ENCODE results near the gene MRPS7. TPM values are rescaled to one million over a fixed set of nuclear protein-coding genes. Genes with fewer than 3 reads are reported as not detected.

Gene MRPS7
- total and polyA plus RNA-seq, 9 of the 15 experiments (the other 6 are each of a cell fraction or from before 2014, with no cell fraction given): 107 to 244 (median 132) TPM

DNA sequence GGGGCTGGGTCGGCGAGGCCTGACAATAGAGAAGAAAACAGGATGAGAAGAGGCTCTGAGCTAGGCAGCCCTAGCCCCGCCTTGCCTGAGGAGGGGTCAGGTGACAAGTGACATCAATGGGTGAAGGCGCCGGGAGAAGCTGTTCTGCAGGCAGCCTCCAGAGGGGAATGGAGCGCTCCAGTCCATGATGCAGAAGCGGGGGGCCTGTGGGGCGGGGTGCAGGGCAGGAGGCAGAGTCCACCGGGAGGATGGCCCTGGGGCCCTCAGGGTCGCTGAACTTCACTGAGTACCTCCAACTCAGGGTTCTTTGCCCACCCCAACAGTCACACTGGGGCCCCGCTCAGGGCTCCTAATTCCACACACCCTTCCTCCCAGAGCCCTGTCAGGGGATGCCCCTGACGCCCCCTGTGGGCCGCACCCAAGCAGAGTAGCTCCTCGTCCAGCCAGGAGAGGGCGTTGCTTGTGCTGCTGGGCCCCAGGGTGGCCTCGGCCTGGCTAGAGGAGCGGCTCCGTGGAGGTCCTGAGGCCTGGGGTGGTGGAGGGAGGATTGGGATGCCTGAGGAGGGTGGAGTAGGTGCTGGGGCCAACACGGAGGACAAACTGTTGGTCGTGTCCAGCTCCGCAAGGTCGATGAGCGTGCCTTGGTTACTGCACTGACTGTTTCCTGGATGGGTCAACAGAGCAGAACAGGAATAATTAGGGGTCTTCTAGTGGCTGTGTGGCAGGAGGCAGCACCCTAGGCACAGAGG lies 21.1 kb upstream of the MRPS7 start (continued):
- TF ChIP-seq ATF2 (CRISPR knock-in tag; IDR thresholded peaks at IDR 0.05) (no peak), SPI1 (IDR thresholded peaks at IDR 0.05; ENCODE audit: borderline replicate concordance, low read depth, low read length) (no peak), TCF7L2 (IDR thresholded peaks at IDR 0.05; ENCODE audit: low read depth, low read length) (no peak), MAZ (CRISPR knock-in tag; conservative IDR thresholded peaks at IDR 0.05 in 1 of 2, IDR thresholded peaks at IDR 0.05 in 1 of 2) (peak; percentile 61 to 82; a peak in 3 of 4 replicates), CBX3 (IDR thresholded peaks at IDR 0.05; ENCODE audit: borderline replicate concordance in 1 of 2, low read length in 2 of 2) (0 out of 3 replicates have a peak, but pooled peaks of 1 of the 2 experiments have one; percentile 72), MTF1 (CRISPR knock-in tag; IDR thresholded peaks at IDR 0.05; ENCODE audit: borderline replicate concordance) (no peak), ZNF311 (CRISPR knock-in tag; IDR thresholded peaks at IDR 0.05) (no peak), ZNF282 (CRISPR knock-in tag; IDR thresholded peaks at IDR 0.05) (no peak), U2AF1 (optimal IDR thresholded peaks at IDR 0.05; ENCODE audit: low read depth, low read length) (no peak), RFX1 (IDR thresholded peaks at IDR 0.05) (no peak), NCOA2 (IDR thresholded peaks at IDR 0.05; ENCODE audit: partially characterized antibody in 2 of 2) (no peak), FOXA1 (IDR thresholded peaks at IDR 0.05; ENCODE audit: borderline replicate concordance) (no peak), TCF7 (IDR thresholded peaks at IDR 0.05; ENCODE audit: borderline replicate concordance) (no peak)
- TF ChIP-seq, protein P1, sequence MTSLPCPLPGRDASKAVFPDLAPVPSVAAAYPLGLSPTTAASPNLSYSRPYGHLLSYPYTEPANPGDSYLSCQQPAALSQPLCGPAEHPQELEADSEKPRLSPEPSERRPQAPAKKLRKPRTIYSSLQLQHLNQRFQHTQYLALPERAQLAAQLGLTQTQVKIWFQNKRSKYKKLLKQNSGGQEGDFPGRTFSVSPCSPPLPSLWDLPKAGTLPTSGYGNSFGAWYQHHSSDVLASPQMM (CRISPR knock-in tag; IDR thresholded peaks at IDR 0.05): no peak
- TF ChIP-seq, protein P2, sequence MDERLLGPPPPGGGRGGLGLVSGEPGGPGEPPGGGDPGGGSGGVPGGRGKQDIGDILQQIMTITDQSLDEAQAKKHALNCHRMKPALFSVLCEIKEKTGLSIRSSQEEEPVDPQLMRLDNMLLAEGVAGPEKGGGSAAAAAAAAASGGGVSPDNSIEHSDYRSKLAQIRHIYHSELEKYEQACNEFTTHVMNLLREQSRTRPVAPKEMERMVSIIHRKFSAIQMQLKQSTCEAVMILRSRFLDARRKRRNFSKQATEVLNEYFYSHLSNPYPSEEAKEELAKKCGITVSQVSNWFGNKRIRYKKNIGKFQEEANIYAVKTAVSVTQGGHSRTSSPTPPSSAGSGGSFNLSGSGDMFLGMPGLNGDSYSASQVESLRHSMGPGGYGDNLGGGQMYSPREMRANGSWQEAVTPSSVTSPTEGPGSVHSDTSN (CRISPR knock-in tag; IDR thresholded peaks at IDR 0.05; ENCODE audit: low read depth): no peak
- TF ChIP-seq, protein P2 (tag; conservative IDR thresholded peaks at IDR 0.05; ENCODE audit: low read depth): no peak
- TF ChIP-seq, protein P3, sequence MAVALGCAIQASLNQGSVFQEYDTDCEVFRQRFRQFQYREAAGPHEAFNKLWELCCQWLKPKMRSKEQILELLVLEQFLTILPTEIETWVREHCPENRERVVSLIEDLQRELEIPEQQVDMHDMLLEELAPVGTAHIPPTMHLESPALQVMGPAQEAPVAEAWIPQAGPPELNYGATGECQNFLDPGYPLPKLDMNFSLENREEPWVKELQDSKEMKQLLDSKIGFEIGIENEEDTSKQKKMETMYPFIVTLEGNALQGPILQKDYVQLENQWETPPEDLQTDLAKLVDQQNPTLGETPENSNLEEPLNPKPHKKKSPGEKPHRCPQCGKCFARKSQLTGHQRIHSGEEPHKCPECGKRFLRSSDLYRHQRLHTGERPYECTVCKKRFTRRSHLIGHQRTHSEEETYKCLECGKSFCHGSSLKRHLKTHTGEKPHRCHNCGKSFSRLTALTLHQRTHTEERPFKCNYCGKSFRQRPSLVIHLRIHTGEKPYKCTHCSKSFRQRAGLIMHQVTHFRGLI (CRISPR knock-in tag; IDR thresholded peaks at IDR 0.05): no peak

Data from K562 (cell line).